GM21737 (cell line): Measurements from ENCODE around the gene NTRK3.

Experiments
- ATAC-seq: cut with Tn5 transposase; IDR thresholded peaks from one replicate; pipeline ENCODE4 v1.9.1; 2021; ENCODE audit warnings: mild to moderate bottlenecking, moderate library complexity; ENCODE audit not compliant: unreplicated experiment

NTRK3 gene

DNA sequence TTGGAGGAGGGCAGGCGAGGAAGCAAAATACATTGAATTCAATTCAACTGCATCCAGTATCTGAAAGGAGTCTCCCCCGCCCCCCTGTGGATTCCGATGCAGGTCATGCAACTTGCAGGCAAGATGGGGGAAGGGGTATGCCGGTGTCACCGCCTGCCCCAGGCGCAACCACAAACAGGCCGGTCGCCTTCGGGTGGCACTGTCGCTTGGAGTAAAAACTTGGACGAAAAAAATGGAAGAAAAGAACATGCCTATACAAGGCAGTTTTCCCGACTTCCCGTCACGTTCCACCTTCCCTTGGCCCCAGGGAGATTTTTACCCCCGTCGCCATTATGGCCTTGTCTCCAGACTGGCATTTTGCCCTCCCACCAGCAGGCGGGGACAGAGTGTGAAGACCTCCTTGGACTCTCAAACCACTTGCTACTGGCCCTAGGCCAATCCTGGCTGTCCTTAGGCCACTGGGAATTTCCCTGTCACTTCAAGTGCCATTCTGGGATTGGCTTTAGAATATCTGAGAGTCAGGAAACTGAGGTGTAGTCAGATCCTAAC, 1.6 kb upstream of the NTRK3 start:
- ATAC-seq: no peak

DNA sequence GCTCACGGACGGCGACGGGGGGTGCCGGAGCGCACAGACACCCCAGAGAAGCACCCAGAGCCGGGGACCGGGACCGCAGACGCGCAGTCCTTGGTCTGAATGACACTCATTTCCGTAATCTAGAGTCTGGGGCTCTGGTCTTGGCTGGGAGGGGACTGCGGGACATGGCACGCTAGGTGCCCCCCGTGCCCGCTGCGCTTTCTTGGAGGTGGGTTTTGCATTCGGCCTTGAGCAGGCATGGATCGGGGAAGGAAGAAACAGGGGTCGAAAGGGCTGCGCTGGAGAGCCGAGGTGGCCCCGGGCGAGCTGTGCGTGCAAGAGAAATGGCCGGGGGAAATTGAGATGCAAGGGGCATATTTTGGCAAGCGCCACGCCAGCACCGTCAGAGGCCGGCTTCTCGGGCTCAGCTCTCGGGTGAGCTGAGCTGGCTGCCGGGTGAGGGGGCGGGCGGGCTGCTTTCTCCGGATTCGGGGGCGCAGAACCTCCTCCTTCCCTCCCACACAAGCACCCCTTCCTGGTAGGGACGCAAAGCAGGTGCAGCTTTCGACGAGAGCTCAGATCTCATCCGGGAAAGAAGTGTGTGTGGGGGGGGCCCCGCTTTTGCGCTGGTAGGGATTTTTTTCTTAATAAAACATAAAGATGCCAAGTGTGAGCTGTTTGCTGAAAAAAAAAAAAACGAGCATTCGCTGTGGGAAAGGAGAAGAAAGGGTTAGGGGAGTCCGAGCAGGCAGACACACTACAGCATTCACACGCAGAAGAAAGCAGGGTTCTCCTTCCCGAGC, 963 bp upstream of the NTRK3 start:
- ATAC-seq: no peak

DNA sequence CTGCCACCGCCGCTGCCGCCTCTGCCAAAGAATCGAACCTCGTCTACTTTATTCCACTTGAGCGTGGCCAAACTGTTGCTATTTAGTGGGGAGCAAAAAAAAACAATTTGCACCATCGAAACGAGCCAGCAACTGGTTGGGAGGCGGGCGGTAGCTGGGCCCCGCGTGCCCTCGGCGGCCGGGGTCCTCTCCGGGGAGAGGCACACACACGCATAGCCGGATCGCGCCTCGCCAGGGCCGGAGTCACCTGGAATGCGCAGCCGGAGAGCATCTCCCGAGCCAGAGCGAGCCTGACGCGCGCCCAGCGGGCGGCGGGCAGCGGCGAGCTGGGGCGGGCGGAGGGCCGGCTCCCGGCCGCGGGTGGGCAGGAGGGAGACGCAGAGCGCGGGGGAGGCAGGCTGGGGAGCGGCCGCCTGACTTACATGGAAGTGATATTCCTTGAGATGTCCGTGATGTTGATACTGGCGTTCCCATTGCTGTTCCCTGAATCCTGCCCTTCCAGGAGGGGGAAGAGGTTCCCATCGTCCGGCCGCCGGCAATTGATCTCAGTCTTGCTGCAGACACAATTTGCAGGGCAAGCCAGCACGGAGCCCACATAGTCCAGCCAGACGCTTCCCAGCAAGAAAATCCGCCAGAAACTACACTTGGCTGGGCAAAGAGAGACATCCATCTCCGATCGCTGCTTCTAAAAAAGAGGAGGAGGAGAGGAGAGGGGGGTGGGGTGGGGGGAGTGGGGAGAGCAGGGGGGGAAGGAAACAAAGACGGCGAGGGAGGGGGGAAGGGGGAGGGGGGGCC, 858 bp downstream of the NTRK3 start:
- no peak for ATAC-seq

DNA sequence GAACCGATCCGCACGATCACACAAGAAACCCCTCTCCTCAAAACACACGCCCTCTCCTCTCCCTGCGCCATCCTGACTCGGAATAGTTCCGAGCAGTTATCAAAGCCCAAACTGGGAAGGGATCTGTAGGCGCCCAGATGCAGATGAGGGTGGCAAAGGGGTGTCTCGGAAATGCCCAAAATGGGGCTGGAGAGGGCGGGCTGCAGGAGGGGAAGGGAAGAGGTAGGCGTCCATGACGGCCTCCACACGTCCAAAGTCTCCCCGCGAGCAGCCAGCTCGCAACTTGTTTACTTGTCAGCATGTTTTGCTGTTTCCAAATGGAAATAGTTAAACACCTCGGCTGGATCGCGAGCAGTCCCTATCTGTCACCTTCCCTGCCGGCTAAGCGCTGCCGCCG, 1.5 kb downstream of the NTRK3 start:
- ATAC-seq: no peak

DNA sequence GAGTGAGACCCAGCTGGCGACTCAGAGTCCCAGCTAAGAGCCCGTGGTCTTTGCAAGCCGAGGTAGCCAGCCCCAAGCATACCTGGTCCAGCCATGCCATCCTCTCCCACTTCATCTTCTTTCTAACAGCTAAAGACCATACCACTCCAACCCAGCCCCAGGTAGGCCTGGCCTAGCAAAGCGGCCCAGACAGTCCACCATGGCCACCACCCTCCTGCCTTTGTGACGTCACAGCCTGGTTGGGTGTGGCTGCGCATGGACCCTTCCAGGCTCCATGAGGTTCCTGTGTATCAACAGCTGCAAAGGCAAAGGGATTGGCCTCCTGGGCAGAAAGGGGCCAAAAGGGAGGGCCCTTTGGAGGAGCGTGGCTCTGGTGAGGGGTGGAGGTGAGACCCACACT, 4.1 kb downstream of the NTRK3 start:
- ATAC-seq: no peak

DNA sequence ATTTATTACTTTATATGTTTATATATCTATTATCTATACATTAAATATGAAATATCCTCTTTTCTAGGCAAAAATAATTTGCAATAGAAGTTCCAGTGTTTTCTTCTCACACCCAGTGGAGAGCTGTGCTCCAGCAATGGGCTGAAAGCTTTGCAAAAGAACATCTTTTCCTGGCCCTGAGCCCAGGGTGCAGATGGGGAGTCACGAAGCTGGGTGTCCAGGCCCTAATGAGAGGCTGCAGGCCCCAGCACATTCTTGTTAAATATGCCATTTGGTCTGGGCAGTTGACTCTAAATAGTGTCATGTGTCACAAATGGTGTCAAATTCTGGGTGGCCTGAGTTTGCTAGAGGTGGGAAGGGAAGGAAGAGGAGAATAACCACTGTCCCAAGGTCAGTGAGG, 5.7 kb downstream of the NTRK3 start:
- ATAC-seq: no peak

DNA sequence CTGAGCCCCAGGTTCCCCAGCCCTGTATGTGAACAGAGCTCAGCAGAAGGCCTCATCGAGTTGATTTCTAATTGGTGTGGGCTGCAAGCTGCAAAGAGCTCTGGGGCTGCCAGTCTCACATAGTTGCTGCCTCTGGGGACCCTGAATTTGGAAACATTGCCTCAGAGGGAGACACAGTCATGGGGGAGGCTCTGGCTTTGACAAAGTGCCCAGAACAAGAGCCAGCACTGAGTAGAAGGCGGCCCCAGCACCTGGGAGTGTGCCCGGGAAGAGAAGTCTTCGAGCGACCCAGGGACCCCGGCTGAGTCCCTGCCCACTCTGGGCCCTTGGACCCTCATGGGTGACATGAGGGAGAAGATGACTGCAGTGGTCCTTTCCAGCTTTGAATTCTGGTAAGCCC, 7.3 kb downstream of the NTRK3 start:
- ATAC-seq: no peak

DNA sequence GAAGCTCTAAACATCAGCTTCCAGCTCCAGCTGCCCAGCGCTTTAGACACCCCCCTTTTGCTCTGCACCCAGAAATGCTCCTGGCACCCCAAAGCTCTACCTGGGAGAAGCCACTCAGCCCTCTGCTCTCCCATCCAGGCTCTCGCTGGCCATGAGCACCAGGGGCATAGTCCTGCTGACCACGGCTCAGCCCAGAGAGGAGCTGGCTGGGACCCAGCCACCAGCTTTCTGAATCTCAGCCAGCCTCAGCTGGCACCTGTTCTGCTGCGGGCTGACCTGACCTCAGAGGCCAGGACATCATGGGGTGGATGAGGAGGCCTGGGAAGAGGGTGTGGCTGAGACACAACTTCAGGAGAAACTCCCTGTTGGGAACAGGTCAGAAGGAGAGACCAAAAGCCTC, 8.6 kb downstream of the NTRK3 start:
- no peak for ATAC-seq

DNA sequence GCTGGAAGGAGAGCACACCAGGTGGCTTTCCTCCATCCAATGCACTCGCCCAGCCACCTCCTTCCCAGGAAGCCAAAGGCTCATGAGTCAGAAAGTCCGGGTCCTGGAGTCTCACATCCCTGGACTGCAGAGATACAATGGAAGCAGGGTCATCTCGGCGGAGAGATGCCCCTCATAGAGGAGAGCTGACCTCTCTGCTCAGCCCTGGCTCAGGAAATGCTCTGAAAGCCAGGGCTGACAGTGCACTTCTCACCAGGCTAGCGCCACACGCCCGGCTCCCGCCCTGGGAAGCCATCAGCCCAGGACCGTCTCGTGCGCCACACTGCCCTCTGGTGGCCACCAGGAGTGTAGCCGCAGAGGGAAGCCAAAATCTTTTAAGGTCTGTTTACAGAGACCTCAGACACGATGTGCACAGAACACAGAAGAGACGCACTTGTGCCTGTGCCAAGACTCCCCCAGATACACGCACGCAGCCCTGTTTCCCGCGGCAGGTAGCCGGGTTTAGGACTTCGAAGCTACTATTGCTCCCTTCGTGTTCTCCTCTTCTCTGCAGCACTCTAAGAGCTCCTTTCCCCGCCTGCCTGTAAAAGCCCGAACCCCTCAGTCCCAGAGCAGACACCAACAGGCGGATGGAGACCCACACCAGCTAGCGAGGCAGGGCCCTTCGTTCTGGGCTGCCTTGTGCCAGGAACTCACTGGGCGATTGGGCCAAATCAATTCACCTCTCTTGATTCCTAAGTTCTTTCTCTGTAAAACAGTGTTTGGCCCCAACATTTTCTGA, 9.7 kb downstream of the NTRK3 start:
- peak; percentile 81 for ATAC-seq

DNA sequence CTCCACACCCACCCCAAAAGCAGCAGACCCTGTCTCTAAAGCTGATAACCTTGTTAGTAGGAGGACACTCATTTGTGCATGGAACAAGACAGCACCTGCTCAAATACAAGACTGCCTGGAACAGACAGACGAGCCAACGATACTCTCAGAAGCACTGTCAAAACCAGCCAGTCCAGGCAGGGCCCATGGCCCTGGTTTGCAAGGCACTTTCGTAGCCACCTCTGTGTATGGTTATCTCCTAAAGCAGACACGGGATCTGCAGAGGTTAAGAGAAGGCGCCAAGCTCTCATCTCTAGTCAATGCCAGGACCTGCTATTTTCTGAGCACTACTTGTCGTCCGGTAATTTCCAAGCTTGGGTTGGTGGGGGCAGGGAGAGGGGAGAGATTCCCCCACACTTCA, 10.5 kb downstream of the NTRK3 start:
- no peak for ATAC-seq

DNA sequence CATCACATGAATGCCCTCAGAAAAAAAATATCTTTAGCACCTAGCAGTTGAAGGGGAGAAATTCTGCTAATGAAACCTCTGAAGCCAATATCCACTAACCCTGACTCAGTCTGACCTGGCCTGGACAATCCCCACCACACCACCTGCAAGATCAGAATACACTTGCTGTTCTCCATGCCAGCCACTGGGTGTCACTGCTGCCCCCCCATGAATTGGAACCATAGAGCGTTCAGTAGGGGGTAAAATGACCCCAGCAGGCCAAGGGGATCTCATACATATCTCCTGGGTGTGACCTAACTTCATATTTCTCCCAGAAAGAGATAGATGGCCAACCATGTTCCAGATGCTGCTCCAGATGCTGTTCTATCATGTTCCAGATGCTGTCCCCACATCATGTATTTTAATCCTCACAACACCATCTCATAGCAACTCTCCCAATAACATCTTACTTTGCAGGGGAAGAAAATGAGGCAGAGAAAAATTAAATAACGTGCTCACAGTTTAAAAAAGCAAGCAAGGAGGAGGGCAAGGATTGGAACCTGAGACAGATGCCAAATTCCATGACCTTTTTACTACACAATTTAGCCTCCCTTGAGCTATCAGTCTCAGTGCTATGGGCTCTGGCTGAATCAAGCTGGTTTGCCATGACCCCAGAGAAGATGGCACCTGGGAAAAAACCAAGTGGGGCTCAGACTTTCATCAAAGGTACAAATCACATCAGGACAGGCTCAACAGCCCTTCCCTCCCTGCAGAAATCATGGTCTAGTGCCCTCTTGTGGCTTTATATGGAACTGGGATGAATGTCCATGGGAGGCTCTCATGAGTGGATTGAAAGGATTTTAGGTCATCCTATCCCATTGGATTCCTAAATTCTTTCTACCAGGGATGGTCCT, 12.4 kb downstream of the NTRK3 start:
- no peak for ATAC-seq

DNA sequence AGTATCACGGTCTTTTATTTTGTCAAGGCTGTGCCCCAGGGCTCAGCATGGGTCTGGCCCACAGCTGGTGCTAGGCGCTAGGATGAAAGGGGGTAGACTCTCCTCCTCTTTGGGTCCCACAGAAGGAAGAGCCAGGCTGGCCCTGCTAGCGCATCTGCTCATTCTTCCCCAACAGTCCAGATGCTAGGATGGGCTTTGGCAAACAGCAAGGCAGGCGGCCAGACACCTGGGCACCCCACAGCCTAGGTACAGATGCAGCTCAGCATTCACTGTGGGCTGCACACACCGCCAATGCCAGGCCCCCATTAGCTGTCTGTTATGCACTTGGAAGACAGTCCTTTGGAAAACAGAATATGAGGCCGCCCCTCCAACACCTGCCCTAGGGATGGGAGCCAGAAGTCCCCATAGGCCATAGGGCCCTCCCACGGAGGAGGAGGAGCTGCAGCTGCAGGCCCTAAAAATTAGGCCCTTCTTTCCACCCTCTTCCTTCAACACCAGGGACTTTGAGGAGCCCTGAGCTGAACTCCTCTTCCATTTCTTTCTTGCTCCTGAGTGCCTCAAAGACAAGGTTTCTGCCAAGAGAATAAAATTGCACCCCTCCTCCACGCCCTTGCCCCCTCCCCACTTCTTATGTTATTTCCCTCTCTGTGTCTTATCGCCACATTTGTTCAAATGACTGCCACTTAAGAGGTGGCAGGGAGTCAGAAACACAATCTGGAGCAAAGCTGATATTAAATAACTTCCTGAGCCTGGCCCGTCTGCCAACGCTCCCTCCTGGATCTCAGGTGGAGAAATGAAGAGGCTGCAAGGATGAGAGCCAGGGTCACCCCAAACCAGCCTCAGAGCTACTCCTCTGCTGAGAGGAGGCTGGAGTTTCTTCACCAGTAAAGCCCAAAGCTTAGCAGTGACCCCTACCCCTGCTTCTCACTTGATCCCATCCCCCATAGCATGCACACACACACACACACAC, 13.7 kb downstream of the NTRK3 start:
- no peak for ATAC-seq

DNA sequence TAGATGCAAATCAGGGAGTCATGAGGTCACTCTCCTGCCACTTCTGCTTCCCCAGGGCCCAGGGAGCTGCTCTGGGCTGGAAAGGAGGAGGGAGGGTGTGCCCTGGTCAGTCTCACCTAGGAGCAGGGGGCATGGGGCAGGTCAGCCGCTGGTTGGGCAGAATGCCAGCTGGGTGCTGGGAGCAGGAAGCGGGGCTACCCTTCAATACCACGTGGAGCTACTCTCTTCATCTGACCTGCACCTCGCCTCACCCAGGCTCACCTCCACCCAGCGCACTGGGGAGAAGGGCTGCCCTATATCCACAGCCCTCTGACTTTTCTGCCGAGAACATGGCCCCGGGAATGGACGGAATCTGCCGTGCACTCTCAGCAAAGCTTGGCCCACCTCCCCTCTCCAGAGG, 15.1 kb downstream of the NTRK3 start:
- ATAC-seq: no peak

DNA sequence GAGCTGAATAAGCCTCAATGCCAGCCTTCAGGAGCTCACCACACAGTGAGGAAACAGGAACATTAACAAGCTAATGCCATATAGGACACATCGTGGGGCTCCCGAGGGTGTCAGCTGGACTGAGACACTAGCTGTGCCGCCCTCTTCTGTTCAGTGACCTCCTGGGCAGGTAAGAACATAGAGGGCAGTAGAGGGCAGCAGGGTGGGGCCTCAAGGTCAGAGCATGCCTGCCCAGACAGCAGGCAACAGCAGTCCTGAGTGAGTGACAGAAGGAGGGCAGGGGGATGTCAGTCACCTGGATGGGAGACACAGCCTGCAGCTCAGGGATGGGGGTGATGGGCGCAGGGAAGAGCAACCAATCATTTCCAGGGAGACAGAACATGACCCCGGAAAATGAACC, 15.5 kb downstream of the NTRK3 start:
- ATAC-seq: no peak

DNA sequence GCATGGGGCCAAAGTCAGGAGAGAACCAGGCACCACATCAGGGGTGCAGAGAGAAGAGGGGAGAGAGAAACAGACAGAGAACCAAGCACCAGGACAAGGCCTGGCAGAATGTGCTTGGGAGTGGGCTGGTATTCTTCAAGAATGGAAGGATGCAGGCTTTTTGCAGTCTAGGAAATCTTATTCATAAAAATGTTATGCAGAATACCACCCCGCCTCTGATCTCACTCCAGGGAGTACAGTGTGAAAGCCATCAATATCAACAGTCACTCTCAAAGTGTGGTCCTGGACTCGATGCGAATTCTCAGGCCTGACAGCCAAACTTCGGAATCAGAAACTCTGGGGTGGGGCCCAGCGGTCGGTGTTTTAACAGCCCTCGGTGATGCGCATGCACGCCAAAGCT, 16.9 kb downstream of the NTRK3 start:
- no peak for ATAC-seq

DNA sequence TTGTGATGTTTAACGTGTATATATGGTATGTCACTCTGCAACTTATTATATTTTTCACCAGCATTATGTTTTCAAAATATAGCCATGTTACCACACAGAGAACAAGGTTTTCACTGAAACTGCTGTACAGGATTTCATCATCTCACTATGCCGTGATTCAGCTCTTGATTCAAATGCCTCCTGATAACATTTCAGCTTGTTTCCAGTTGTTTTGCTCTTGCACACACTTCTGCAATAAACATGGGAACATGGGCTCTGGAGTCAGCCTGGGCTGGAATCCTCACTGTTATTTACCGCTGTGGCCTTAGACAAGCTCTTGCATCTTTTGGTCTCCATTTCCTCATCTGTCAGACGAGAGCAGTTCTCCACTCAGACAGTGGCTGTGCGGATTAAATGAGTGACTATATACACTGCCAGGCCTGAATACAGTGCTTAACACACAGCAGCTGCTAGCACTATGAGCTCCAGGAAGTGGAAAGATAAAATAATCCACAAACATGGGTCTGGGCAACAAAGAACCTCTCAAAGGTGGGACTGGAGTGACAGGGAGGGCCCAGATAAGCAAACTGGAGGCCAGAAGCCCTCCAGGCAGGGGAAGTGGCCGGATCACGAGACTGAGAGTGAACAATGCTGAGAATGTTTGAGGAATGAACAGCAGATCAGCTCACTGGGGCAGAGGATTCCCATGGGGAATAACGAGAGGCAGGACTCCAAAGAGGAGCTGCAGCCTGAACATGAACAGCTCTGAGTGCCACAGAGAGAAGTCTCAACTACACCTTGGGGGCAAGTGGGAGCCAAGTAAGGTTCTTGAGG, 17.7 kb downstream of the NTRK3 start:
- ATAC-seq: no peak

DNA sequence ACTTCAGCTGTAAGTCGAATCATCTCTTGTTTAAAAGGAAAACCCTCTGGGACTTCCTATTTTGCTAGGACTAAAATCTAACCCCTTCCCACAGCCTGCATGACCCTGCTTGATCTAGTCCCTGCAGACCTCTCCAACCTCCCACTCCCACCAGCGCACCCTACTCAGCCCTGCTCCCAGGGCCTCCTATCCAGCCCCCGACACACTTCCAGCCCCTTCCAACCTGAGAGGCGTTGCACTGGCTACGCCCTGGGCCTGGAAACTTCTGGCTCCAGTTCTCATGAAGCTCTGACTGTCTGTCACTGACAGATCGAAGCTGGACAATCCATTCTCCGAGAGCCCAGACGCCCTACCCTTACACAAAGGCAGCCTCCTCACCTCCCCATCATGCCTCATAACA, 21.8 kb downstream of the NTRK3 start:
- ATAC-seq: no peak

DNA sequence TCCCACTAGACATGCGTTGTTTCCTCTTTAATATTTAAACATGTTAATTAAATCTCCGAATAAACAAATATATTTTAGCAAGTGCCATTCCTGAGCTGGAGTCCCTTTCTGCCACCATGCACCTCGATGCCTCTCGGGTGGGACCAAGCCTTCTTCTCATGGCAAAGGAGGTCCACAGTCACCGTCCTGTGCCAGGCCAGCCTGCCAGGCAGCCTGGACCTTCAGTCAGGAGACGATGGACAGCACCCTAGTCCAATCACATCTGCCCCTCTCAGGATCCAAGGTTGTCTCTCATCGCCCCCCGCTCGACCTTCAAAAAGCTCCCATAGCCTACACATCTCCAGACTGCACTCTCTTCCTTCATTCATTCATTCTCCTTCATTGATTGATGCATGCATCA, 22.6 kb downstream of the NTRK3 start:
- ATAC-seq: no peak
